Measurements from ENCODE around the gene FATE1.

Gene FATE1

GRCh38 chrX:151752847-151753246 is 37.0 kb downstream of the FATE1 start:
- Mint-ChIP-seq H3K4me3 (no peak overlapping the region), H3K9me3 (no peaks in the 10 kb centered on the region), H3K36me3 (no peaks in the 10 kb centered on the region), H3K4me1 (no peaks in the 10 kb centered on the region), H3K27ac (no peak overlapping the region)
- DNase-seq (ENCODE audit: low spot score in 2 of 2) (no peak), ATAC-seq (no peak)

DNA sequence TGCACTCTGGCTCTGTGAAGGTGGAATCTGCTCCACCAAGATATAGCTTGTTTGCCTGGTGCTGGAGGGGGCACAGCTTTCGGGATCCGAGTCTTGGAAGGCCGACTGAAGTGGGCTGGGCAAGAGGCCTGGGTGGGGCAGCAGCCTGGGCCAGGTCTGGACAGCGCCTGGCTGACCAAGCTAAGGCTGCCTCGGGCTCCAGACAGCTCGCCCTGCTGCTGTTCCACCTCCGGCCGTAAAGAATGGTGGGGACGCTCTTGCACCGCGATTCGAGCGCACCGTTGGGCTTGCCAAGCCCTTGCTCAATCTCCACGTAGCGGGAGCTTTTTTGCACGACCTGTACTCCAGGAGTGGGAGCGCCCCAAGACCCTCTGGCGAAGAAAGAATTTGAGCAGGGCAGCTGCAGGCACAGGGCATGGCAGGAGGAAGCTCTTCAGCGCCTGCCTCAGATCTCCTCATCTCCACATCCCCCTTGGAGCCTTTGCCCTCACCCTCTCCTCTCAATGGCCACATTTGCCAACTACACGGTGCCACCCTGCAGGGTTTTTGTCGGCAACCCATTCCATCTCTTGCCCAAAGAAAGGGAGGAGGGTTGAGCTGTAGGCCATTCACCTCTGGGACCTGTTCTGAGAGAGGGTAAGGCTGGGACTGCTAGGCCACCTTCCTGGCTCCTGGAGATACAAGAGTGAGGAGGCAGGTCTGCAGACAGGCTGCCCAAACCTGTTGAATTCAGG is 37.6 kb downstream of the FATE1 start:
- Mint-ChIP-seq H3K4me3 (no peak overlapping the region), H3K9me3 (no peaks in the 10 kb centered on the region), H3K4me1 (no peaks in the 10 kb centered on the region), H3K36me3 (no peaks in the 10 kb centered on the region), H3K27ac (no peak overlapping the region)
- DNase-seq (ENCODE audit: low spot score in 2 of 2) (no peak), ATAC-seq (no peak)

GRCh38 chrX:151754047-151754429 is 38.2 kb downstream of the FATE1 start:
- no peak for DNase-seq (ENCODE audit: low spot score in 2 of 2)
- H3K4me1 Mint-ChIP-seq = no peaks in the 10 kb centered on the region
- H3K4me3 Mint-ChIP-seq = no peak overlapping the region
- H3K9me3 Mint-ChIP-seq = no peaks in the 10 kb centered on the region
- no peak for ATAC-seq
- H3K36me3 Mint-ChIP-seq = no peaks in the 10 kb centered on the region
- no peak overlapping the region for H3K27ac Mint-ChIP-seq

GRCh38 chrX:151754641-151755215 is 38.9 kb downstream of the FATE1 start:
- H3K9me3 Mint-ChIP-seq = no peaks in the 10 kb centered on the region

DNA sequence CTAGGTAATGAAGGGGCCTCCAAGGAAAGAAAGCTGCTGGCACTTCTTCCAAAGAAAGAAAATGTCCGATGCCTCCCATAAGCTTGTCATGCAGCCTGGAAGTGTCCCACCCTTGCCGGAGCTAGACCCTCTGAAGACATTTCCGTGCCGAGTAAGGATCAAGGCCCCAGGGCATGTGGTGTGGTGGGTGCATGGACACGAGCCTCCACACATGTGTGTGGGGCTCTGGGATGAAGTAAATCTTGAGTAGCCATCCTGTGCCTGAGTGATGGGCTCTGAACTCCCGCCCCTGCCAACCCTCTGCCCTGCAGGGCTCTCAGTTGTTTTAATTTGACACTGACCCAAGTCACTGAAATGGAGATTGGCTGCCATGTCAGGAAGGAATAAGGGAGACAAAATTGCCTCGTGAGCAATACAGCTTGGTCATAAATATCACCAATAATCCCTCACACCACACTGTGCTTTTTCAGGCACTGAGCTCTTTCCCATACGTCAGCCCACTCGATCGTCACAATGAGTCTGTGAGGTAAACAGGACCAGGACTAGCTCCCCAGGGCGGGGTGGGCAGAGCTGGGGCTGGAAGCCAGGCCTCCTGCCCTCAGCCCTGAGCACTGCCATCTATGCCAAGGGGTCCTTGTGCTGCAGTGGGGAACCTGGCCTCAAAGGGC is 43.3 kb downstream of the FATE1 start:
- no peak for ATAC-seq
- Mint-ChIP-seq H3K9me3 (no peaks in the 10 kb centered on the region), H3K4me3 (no peak overlapping the region), H3K36me3 (no peaks in the 10 kb centered on the region), H3K4me1 (no peaks in the 10 kb centered on the region), H3K27ac (no peak overlapping the region)
- DNase-seq (ENCODE audit: low spot score in 2 of 2) = no peak

More at GRCh38 chrX:151754641-151755215, 38.9 kb downstream of the FATE1 start:
- DNase-seq (ENCODE audit: low spot score in 2 of 2) = no peak
- Mint-ChIP-seq H3K36me3 (no peaks in the 10 kb centered on the region), H3K27ac (no peak overlapping the region), H3K4me3 (no peak overlapping the region), H3K4me1 (no peaks in the 10 kb centered on the region)
- no peak for ATAC-seq

GRCh38 chrX:151762802-151763201 is 47.0 kb downstream of the FATE1 start:
- ATAC-seq (no peak), DNase-seq (ENCODE audit: low spot score in 2 of 2) (no peak)
- H3K4me1 Mint-ChIP-seq = no peaks in the 10 kb centered on the region
- H3K27ac Mint-ChIP-seq = no peak overlapping the region
- H3K36me3 Mint-ChIP-seq = no peaks in the 10 kb centered on the region
- no peaks in the 10 kb centered on the region for H3K9me3 Mint-ChIP-seq
- H3K4me3 Mint-ChIP-seq = no peak overlapping the region

DNA sequence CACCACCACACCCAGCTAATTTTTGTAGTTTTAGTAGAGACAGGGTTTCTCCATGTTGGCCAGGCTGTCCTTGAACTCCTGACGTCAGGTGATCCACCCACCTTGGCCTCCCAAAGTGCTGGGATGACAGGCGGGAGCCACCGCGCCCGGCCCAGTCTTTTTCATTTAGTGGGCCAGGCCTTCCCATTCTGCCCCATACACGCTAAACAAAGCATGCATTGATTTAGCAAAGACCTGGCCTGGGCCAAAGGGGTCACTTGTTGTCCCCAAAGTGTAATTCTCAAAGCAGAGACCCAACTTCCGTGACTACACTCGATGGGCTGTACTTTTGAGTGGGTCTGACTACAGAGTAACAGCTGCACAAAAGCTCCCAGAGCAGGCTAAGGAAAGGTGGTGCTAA is 47.9 kb downstream of the FATE1 start:
- ATAC-seq (no peak), DNase-seq (ENCODE audit: low spot score in 2 of 2) (no peak)
- H3K27ac Mint-ChIP-seq = no peak overlapping the region
- no peak overlapping the region for H3K4me3 Mint-ChIP-seq
- H3K9me3 Mint-ChIP-seq = no peaks in the 10 kb centered on the region
- no peaks in the 10 kb centered on the region for H3K36me3 Mint-ChIP-seq
- H3K4me1 Mint-ChIP-seq = no peaks in the 10 kb centered on the region

- DNase-seq (ENCODE audit: low spot score in 2 of 2) (no peak), ATAC-seq (no peak)
- Mint-ChIP-seq H3K4me3 (no peak overlapping the region), H3K27ac (no peak overlapping the region), H3K4me1 (no peaks in the 10 kb centered on the region), H3K9me3 (no peaks in the 10 kb centered on the region), H3K36me3 (no peaks in the 10 kb centered on the region)
These were observed 49.2 kb downstream of the FATE1 start for GRCh38 chrX:151765026-151765425.

DNA sequence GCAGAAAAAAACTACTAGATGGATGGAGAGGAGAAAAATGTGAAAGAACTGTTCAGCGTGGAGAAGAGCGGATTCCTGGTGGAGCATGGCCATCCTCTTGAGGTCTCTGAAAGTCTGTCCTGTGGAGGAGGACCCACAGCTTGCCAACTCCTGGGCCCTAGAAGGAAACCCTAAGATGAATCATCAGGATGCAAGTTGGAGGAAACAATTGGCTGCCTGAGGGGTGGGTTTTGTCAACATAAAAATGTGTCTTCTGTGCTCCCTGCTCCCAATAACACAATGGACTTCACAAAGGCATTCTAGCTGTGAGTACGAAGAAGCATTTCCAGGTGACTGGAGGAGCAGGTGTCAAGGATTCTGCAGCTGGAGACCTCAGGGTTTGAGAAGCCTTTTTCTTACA is 55.9 kb downstream of the FATE1 start:
- Mint-ChIP-seq H3K36me3 (no peaks in the 10 kb centered on the region), H3K27ac (no peak overlapping the region), H3K4me1 (no peaks in the 10 kb centered on the region), H3K4me3 (no peak overlapping the region), H3K9me3 (no peaks in the 10 kb centered on the region)
- ATAC-seq (no peak), DNase-seq (ENCODE audit: low spot score in 2 of 2) (no peak)
